Breast epithelium (tissue), 4 donors: ENCODE data around the gene JMJD1C. TPM values are rescaled to one million over a fixed set of nuclear protein-coding genes. Genes with fewer than 3 reads are reported as not detected.

Experiments used
- DNase-seq, 2 donors: peaks; one replicate each; pipeline ENCODE4 v3.0.0-alpha.2; 2019; ENCODE audit warnings: low spot score in 2 of 2
- H3K27ac ChIP-seq, 2 donors: fragments of 200-600 bp; sonication (generic) in 1 of 2; one replicate each; pipeline ENCODE4 v1.5.1; 2016 to 2019; ENCODE audit warnings: mild to moderate bottlenecking in 1 of 2
- H3K27me3 ChIP-seq, 2 donors: fragments of 200-600 bp; sonication (generic) in 1 of 2; one replicate each; pipeline versions ENCODE4 v1.5.1 to v1.6.0; 2017 to 2019; ENCODE audit warnings: control low read depth in 1 of 2, mild to moderate bottlenecking in 1 of 2
- H3K36me3 ChIP-seq: fragments of 200-600 bp; one replicate; pipeline ENCODE4 v1.5.1; 2019
- H3K4me1 ChIP-seq, 2 donors: fragments of 200-600 bp; sonication (generic); one replicate each; pipeline ENCODE4 v1.5.1; 2016 to 2019; ENCODE audit warnings: control low read depth in 1 of 2
- H3K4me3 ChIP-seq, 3 donors: fragments of 200-600 bp; sonication (generic); 1 replicate in 2 of 3; 2 replicates in 1 of 3; pipeline ENCODE4 v1.5.1; 2016 to 2019; ENCODE audit warnings: mild to moderate bottlenecking in 3 of 3, moderate library complexity in 2 of 3
- H3K9me3 ChIP-seq, 2 donors: fragments of 200-600 bp; sonication (generic) in 1 of 2; one replicate each; pipeline ENCODE4 v1.5.1; 2016 to 2019; ENCODE audit warnings: control low read depth in 1 of 2
- CTCF ChIP-seq, 3 donors: fragments of 450-650 bp; IDR thresholded peaks; one replicate each; pipeline ENCODE4 v1.5.1; 2016 to 2017; ENCODE audit warnings: antibody characterized with exemption in 3 of 3, mild to moderate bottlenecking in 3 of 3, moderate library complexity in 3 of 3
- POLR2A ChIP-seq: fragments of 450-650 bp; IDR thresholded peaks from one replicate; pipeline ENCODE4 v1.6.1; 2016; ENCODE audit warnings: antibody characterized with exemption, mild to moderate bottlenecking, moderate library complexity
- POLR2AphosphoS5 ChIP-seq, 3 donors: sonication (generic); formaldehyde crosslinking; IDR thresholded peaks; one replicate each; pipeline ENCODE4 v1.6.1; 2017; ENCODE audit warnings: antibody characterized with exemption in 3 of 3
- intact Hi-C: fragments of 100-400 bp; cut with DNase I; formaldehyde crosslinking; loops from one replicate; pipeline ENCODE4 v1.15.1; 2023; ENCODE audit warnings: low total_unique reads
- total RNA-seq, 3 donors: library from RNA; depleted of rRNA; stranded (reverse); fragments of >200 nt; gene quantifications; one replicate each; pipeline ENCODE4 v1.1.0, GENCODE V29; 2016

Gene JMJD1C
- total RNA-seq, 3 donors from 2014 or later: 134 to 327 (median 162) TPM

GRCh38 chr10:63396133-63396761 is 69.5 kb downstream of the JMJD1C start:
- peak overlapping the region in 1 of 3 donors; percentile 5 for H3K4me3 ChIP-seq
- intact Hi-C loops: no loop called here
- no peak overlapping the region for H3K27ac ChIP-seq
- TF ChIP-seq CTCF (IDR thresholded peaks at IDR 0.05) (no peak), POLR2A (no peak), POLR2AphosphoS5 (IDR thresholded peaks at IDR 0.05) (no peak)
- no peaks in the 10 kb centered on the region for H3K36me3 ChIP-seq
- H3K27me3 ChIP-seq: no peaks in the 10 kb centered on the region
- DNase-seq: no peak
- peaks cover 0 to under 1% of the 10 kb centered on the region in 2 donors for H3K9me3 ChIP-seq
- H3K4me1 ChIP-seq: no peaks in the 10 kb centered on the region

- H3K36me3 ChIP-seq: no peaks in the 10 kb centered on the region
- H3K4me1 ChIP-seq: no peaks in the 10 kb centered on the region
- DNase-seq: no peak
- TF ChIP-seq POLR2AphosphoS5 (IDR thresholded peaks at IDR 0.05) (no peak), POLR2A (no peak), CTCF (IDR thresholded peaks at IDR 0.05) (no peak)
- H3K9me3 ChIP-seq: peaks cover 0 to 8% of the 10 kb centered on the region in 2 donors
- intact Hi-C loops: no loop called here
- no peak overlapping the region for H3K27ac ChIP-seq
- no peaks in the 10 kb centered on the region for H3K27me3 ChIP-seq
- H3K4me3 ChIP-seq: no peak overlapping the region
Observed at GRCh38 chr10:63393050-63393449, 72.7 kb downstream of the JMJD1C start.

DNA sequence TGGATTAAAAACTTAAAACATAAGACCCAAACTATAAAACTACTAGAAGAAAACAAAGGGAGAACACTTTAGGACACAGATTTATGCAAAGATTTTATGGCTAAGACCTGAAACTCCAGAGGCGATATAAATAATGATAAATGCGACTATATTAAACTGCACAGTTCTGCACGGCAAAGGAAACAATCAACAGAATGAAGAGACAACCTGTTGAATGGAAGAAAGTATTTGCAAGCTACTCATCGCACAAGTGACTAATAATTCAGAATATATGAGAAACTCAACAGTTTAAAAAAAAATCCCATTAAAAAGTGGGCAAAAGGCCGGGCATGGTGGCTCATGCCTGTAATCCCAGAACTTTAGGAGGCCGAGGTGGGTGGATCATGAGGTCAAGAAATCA is 73.6 kb downstream of the JMJD1C start:
- Histone ChIP-seq H3K4me1 (no peaks in the 10 kb centered on the region), H3K36me3 (no peaks in the 10 kb centered on the region), H3K9me3 (peaks cover 0 to 8% of the 10 kb centered on the region in 2 donors), H3K4me3 (no peak overlapping the region), H3K27me3 (no peaks in the 10 kb centered on the region), H3K27ac (no peak overlapping the region)
- no peak for DNase-seq
- TF ChIP-seq POLR2AphosphoS5 (IDR thresholded peaks at IDR 0.05): no peak
- intact Hi-C loops: no loop called here

DNA sequence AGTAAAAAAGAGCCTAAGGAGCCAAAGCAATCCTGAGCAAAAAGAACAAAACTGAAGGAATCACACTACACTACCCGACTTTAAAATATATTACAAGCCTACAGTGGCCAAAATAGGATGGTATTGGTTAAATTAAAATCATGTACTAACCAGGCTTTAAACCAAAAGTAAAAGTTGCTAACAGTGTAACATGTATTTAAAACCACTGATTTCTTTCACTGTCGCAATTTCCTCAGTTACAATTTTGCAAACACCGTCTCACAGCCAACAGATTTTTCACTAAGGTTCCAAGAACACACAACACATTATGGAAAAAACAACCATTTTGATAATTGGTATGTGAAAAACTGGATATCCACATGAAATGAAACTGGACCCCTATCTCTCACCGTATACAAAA is 74.0 kb downstream of the JMJD1C start:
- Histone ChIP-seq H3K4me3 (no peak overlapping the region), H3K27ac (no peak overlapping the region), H3K27me3 (no peaks in the 10 kb centered on the region), H3K36me3 (no peaks in the 10 kb centered on the region), H3K4me1 (no peaks in the 10 kb centered on the region), H3K9me3 (peaks cover 0 to 8% of the 10 kb centered on the region in 2 donors)
- TF ChIP-seq POLR2A (no peak), POLR2AphosphoS5 (IDR thresholded peaks at IDR 0.05) (no peak), CTCF (IDR thresholded peaks at IDR 0.05) (no peak)
- DNase-seq: no peak
- intact Hi-C loops: no loop called here

- Histone ChIP-seq H3K36me3 (no peaks in the 10 kb centered on the region), H3K4me3 (no peak overlapping the region), H3K9me3 (peaks cover 0 to 8% of the 10 kb centered on the region in 2 donors), H3K4me1 (no peaks in the 10 kb centered on the region), H3K27me3 (no peaks in the 10 kb centered on the region), H3K27ac (no peak overlapping the region)
- intact Hi-C loops: no loop called here
- DNase-seq: no peak
- TF ChIP-seq POLR2A: no peak
- no peak for TF ChIP-seq CTCF (IDR thresholded peaks at IDR 0.05)
- TF ChIP-seq POLR2AphosphoS5 (IDR thresholded peaks at IDR 0.05): no peak
Observed at GRCh38 chr10:63390521-63390920, 75.3 kb downstream of the JMJD1C start.
